Heart right ventricle (tissue), 16 donors: ENCODE measurements around the gene SPTBN1. TPM values are rescaled to one million over a fixed set of nuclear protein-coding genes. Genes with fewer than 3 reads are reported as not detected.

Source experiments
- ATAC-seq, 8 donors: fragments of 200-7000 bp; cut with Tn5 transposase; one replicate each; pipeline ENCODE4 v1.9.1; 2020; ENCODE audit warnings: mild to moderate bottlenecking in 8 of 8, moderate library complexity in 8 of 8, moderate number of reproducible peaks in 1 of 8
- DNase-seq, 2 donors: peaks; one replicate each; pipeline ENCODE4 v3.0.0-alpha.2; 2020
- H3K27ac ChIP-seq, 10 donors: fragments of 200-600 bp; sonication (generic) in 2 of 10; one replicate each; pipeline versions ENCODE4 v1.5.0 to v1.8.0; 2020 to 2022; ENCODE audit warnings: mild to moderate bottlenecking in 3 of 10
- H3K27me3 ChIP-seq, 7 donors: fragments of 200-600 bp; one replicate each; pipeline ENCODE4 v1.8.0; 2021 to 2022; ENCODE audit warnings: mild to moderate bottlenecking in 2 of 7
- H3K36me3 ChIP-seq, 9 donors: fragments of 200-600 bp; sonication (generic) in 1 of 9; one replicate each; pipeline versions ENCODE4 v1.5.0 to v1.8.0; 2020 to 2022; ENCODE audit warnings: mild to moderate bottlenecking in 2 of 9
- H3K4me1 ChIP-seq, 9 donors: fragments of 200-600 bp; sonication (generic) in 1 of 9; one replicate each; pipeline versions ENCODE4 v1.5.0 to v1.8.0; 2020 to 2022; ENCODE audit warnings: mild to moderate bottlenecking in 4 of 9
- H3K4me3 ChIP-seq, 10 donors: fragments of 200-600 bp; sonication (generic) in 2 of 10; one replicate each; pipeline versions ENCODE4 v1.5.0 to v1.8.0; 2020 to 2022; ENCODE audit warnings: mild to moderate bottlenecking in 7 of 10, moderate library complexity in 2 of 10
- H3K9me3 ChIP-seq, 11 donors: fragments of 200-600 bp in 10 of 11; sonication (generic) in 2 of 11; one replicate each; pipeline versions ENCODE4 v1.5.0 to v1.8.0; 2013 to 2022; ENCODE audit warnings: mild to moderate bottlenecking in 2 of 11, control low read depth in 1 of 11, moderate library complexity in 1 of 11
- CTCF ChIP-seq, 9 donors: fragments of 200-600 bp; sonication (generic) in 2 of 9; IDR thresholded peaks; one replicate each; pipeline versions ENCODE4 v1.5.0 to v1.8.0; 2021 to 2022; ENCODE audit warnings: antibody characterized with exemption in 9 of 9, mild to moderate bottlenecking in 5 of 9, moderate library complexity in 1 of 9
- WGBS, 2 donors: extraction: QIAGEN DNeasy Blood & Tissue Kit; methylation state at CpG; one replicate each; pipeline ENCODE4 v1.1.7; 2013; ENCODE audit warnings: inconsistent platforms in 1 of 2; 5-methylcytosine and 5-hydroxymethylcytosine counted together
- intact Hi-C, 10 donors: fragments of 100-400 bp; cut with DNase I; formaldehyde crosslinking; loops; one replicate each; pipeline versions ENCODE4 v1.11.1 to v1.14.2; 2022
- polyA plus RNA-seq, 2 donors: library from polyadenylated mRNA; stranded (reverse); fragments of 200-250 nt; gene quantifications; one replicate each; pipeline ENCODE4 v1.2.3, GENCODE V29; 2013
- total RNA-seq, 10 donors: library from RNA; stranded (reverse); fragmentation: NEBNext Ultra II Directional in 3 of 10; extraction: Animal tissue kit (Norgen Biotek cat#: 25700) in 3 of 10; gene quantifications; one replicate each; pipeline versions ENCODE4 v1.2.1 to v1.2.4, GENCODE V29; 2021 to 2023
- donor health status: Arrhythmogenic right ventricular cardiomyopathy.
- donor health status: ischemic (EF 13 %, LVEDD 7.1; RV severe dilation, severe dysfunction).
- donor health status: healthy with polysubstance abuse.
- donor health status: DM: no; HTN: yes; CAD: no.
- donor health status: DM: no; HTN: no; CAD: no.
- donor health status: ischemic (EF 25% LVEDD 6.9; RV normal size, moderate dysfunction).
- donor health status: ischemic (EF 25% LVEDD 5.7; RV mildly dilated, moderate dysfunction).
- donor health status: healthy.
- donor health status: DM: yes; HTN: yes; CAD: no.
- donor health status: Ischemic cardiomyopathy.
- donor health status: ischemic (EF 35%, LVEDD 5.7; RV mildly dilated, moderate dysfunction).
- donor health status: nonischemic (EF 11% LVEDD 7.7; RV severe dilation, severe dysfunction).
- donor health status: DM: yes; HTN: yes; CAD: no.
- donor health status: PGD.
- donor health status: ischemic (EF 29% LVEDD 5.4; RV normal size, mild dysfunction).
- donor health status: nonischemic (EF 23%, LVEDD 6.1; RV moderate dilation, normal function).

SPTBN1 gene
- total and polyA plus RNA-seq, 12 donors: 91.1 to 643 (median 494) TPM

GRCh38 chr2:54510916-54511315 is 54.8 kb downstream of the SPTBN1 start:
- Histone ChIP-seq H3K27me3 (no peaks in the 10 kb centered on the region), H3K9me3 (no peaks in the 10 kb centered on the region), H3K27ac (peak overlapping the region in 5 of 10 donors; percentile 2 to 75 (median 23)), H3K4me1 (peaks cover 20 to 100% (median 95%) of the 10 kb centered on the region in 9 donors), H3K4me3 (no peak overlapping the region), H3K36me3 (peaks cover 0 to 12% (median 0%) of the 10 kb centered on the region in 9 donors)
- ATAC-seq (no peak), DNase-seq (no peak)
- no peak for TF ChIP-seq CTCF (IDR thresholded peaks at IDR 0.05)
- 59 to 61% methylated on average over 2 of the region's 2 CpGs for WGBS, 2 donors
- intact Hi-C loops: loop anchor here in 1 of 10 donors (10.0 kb wide), 1 partner anchor 334 kb away; no protein-coding TSS in a partner anchor

- 79 to 85% methylated on average over 3 of the region's 3 CpGs for whole genome bisulfite sequencing, 2 donors
- Histone ChIP-seq H3K4me1 (peaks cover 20 to 100% (median 87%) of the 10 kb centered on the region in 9 donors), H3K4me3 (no peak overlapping the region), H3K36me3 (peaks cover 0 to 20% (median 0%) of the 10 kb centered on the region in 9 donors), H3K27me3 (no peaks in the 10 kb centered on the region), H3K9me3 (no peaks in the 10 kb centered on the region), H3K27ac (peak overlapping the region in 1 of 10 donors; percentile 75)
- no peak for DNase-seq
- ATAC-seq: no peak
- intact Hi-C loops: loop anchor here in 1 of 10 donors (10.0 kb wide), 1 partner anchor 333 kb away; no protein-coding TSS in a partner anchor
- TF ChIP-seq CTCF (IDR thresholded peaks at IDR 0.05): no peak
Measured at GRCh38 chr2:54512183-54512582, 56.1 kb downstream of the SPTBN1 start.

- Histone ChIP-seq H3K9me3 (no peaks in the 10 kb centered on the region), H3K27ac (peak overlapping the region in 2 of 10 donors; percentile 8 to 57), H3K4me3 (no peak overlapping the region), H3K36me3 (peaks cover 0 to 20% (median 0%) of the 10 kb centered on the region in 9 donors), H3K27me3 (no peaks in the 10 kb centered on the region), H3K4me1 (peaks cover 22 to 100% (median 87%) of the 10 kb centered on the region in 9 donors)
- ATAC-seq (peak in 2 of 8 donors; percentile 10 to 24), DNase-seq (no peak)
- intact Hi-C loops: loop anchor here in 1 of 10 donors (10.0 kb wide), 1 partner anchor 332 kb away; no protein-coding TSS in a partner anchor
- no peak for TF ChIP-seq CTCF (IDR thresholded peaks at IDR 0.05)
- WGBS, 2 donors: 72 to 80% methylated on average over 4 of the region's 4 CpGs
Measured at GRCh38 chr2:54512663-54513362, 56.7 kb downstream of the SPTBN1 start.

- Histone ChIP-seq H3K4me1 (peaks cover 21 to 100% (median 87%) of the 10 kb centered on the region in 9 donors), H3K27ac (peak overlapping the region in 2 of 10 donors; percentile 8 to 57), H3K36me3 (peaks cover 0 to 20% (median 0%) of the 10 kb centered on the region in 9 donors), H3K4me3 (no peak overlapping the region), H3K27me3 (no peaks in the 10 kb centered on the region), H3K9me3 (no peaks in the 10 kb centered on the region)
- TF ChIP-seq CTCF (IDR thresholded peaks at IDR 0.05): no peak
- intact Hi-C loops: loop anchor here in 1 of 10 donors (10.0 kb wide), 1 partner anchor 331 kb away; no protein-coding TSS in a partner anchor
- no peak for DNase-seq
- ATAC-seq: no peak
Measured at GRCh38 chr2:54513363-54513715, 57.2 kb downstream of the SPTBN1 start.
